Gastroesophageal sphincter (tissue), 4 donors: ENCODE data around the gene ARRDC5. TPM values are rescaled to one million over a fixed set of nuclear protein-coding genes. Genes with fewer than 3 reads are reported as not detected.

ENCODE experiments used
- ATAC-seq: fragments of 150-250 bp; one replicate; pipeline ENCODE4 v1.9.1; 2016; ENCODE audit warnings: mild to moderate bottlenecking, moderate library complexity
- H3K27ac ChIP-seq, 4 donors: fragments of 200-600 bp; sonication (generic) in 3 of 4; 1 replicate in 3 of 4; 2 replicates in 1 of 4; pipeline ENCODE4 v1.5.1; 2016 to 2019
- H3K27me3 ChIP-seq: fragments of 200-600 bp; sonication (generic); one replicate; pipeline ENCODE4 v1.5.1; 2019
- H3K36me3 ChIP-seq, 2 donors: fragments of 200-600 bp; sonication (generic); one replicate each; pipeline ENCODE4 v1.5.1; 2019; ENCODE audit warnings: control low read depth in 1 of 2
- H3K4me1 ChIP-seq, 3 donors: fragments of 200-600 bp; sonication (generic); 1 replicate in 2 of 3; 2 replicates in 1 of 3; pipeline ENCODE4 v1.5.1; 2016 to 2019; ENCODE audit warnings: control low read depth in 2 of 3
- H3K4me3 ChIP-seq, 2 donors: fragments of 200-600 bp; sonication (generic); one replicate each; pipeline ENCODE4 v1.5.1; 2019; ENCODE audit warnings: mild to moderate bottlenecking in 1 of 2, moderate library complexity in 1 of 2
- H3K9me3 ChIP-seq, 3 donors: fragments of 200-600 bp; sonication (generic); one replicate each; pipeline ENCODE4 v1.5.1; 2017 to 2019; ENCODE audit warnings: control low read depth in 2 of 3
- EP300 ChIP-seq: sonication (generic); formaldehyde crosslinking; IDR thresholded peaks from one replicate; pipeline ENCODE4 v1.6.1; 2017; ENCODE audit warnings: antibody characterized with exemption, mild to moderate bottlenecking
- POLR2A ChIP-seq, 2 donors: fragments of 450-650 bp; IDR thresholded peaks; one replicate each; pipeline ENCODE4 v1.6.1; 2017; ENCODE audit warnings: antibody characterized with exemption in 2 of 2, mild to moderate bottlenecking in 2 of 2, moderate library complexity in 1 of 2
- POLR2AphosphoS5 ChIP-seq: sonication (generic); formaldehyde crosslinking; IDR thresholded peaks from one replicate; pipeline ENCODE4 v1.6.1; 2017; ENCODE audit warnings: antibody characterized with exemption
- WGBS, 2 donors: methylation state at CpG; one replicate each; pipeline ENCODE4 v1.1.5; 2018; ENCODE audit warnings: low coverage in 1 of 2; 5-methylcytosine and 5-hydroxymethylcytosine counted together
- total RNA-seq, 4 donors: library from RNA; depleted of rRNA; stranded (reverse); fragments of >200 nt; gene quantifications; one replicate each; pipeline ENCODE4 v1.1.0, GENCODE V29; 2016
- TF ChIP-seq, protein P1 (sequence below), 4 experiments: fragments of 200-600 bp in 2 of 4; fragments of 450-650 bp in 2 of 4; sonication (generic) in 1 of 4; IDR thresholded peaks; one replicate each; pipeline ENCODE4 v1.5.1; 2017 to 2019; ENCODE audit warnings: antibody characterized with exemption in 4 of 4, mild to moderate bottlenecking in 2 of 4, moderate library complexity in 2 of 4

The ARRDC5 gene
- total RNA-seq, 4 donors from 2014 or later: 1.1 TPM; not detected in 3

DNA sequence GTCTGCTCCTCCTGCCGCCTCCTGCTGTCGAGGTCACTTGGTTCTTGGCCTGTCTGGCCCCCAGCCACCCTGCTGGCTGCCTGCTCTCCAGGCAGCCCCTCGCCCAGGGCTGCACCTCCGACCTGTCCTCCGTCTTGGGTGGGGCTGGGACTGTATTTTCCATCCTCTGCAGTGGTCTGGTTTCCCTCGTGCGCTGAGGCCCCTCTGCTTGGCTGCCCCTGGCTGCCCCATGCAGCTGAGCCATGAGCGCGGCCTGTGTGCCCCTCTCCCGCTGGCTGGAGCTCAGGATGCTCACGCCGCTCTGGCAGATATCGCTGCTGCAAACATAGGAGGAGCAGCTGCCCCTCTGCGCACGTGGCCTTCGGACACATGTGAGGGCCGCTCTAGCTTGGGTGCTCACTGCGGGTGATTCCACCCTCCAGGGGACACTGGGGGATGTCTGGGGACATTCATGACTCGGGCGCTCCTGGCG lies 20.6 kb upstream of the ARRDC5 start:
- H3K9me3 ChIP-seq: no peaks in the 10 kb centered on the region
- WGBS, 2 donors: 52 to 86% methylated on average over 2 of the region's 21 CpGs
- H3K36me3 ChIP-seq: no peaks in the 10 kb centered on the region
- no peak overlapping the region for H3K27ac ChIP-seq
- ATAC-seq: no peak
- no peaks in the 10 kb centered on the region for H3K27me3 ChIP-seq
- no peak overlapping the region for H3K4me3 ChIP-seq
- TF ChIP-seq POLR2A (IDR thresholded peaks at IDR 0.05) (no peak), EP300 (no peak), POLR2AphosphoS5 (no peak)
- TF ChIP-seq, protein P1, sequence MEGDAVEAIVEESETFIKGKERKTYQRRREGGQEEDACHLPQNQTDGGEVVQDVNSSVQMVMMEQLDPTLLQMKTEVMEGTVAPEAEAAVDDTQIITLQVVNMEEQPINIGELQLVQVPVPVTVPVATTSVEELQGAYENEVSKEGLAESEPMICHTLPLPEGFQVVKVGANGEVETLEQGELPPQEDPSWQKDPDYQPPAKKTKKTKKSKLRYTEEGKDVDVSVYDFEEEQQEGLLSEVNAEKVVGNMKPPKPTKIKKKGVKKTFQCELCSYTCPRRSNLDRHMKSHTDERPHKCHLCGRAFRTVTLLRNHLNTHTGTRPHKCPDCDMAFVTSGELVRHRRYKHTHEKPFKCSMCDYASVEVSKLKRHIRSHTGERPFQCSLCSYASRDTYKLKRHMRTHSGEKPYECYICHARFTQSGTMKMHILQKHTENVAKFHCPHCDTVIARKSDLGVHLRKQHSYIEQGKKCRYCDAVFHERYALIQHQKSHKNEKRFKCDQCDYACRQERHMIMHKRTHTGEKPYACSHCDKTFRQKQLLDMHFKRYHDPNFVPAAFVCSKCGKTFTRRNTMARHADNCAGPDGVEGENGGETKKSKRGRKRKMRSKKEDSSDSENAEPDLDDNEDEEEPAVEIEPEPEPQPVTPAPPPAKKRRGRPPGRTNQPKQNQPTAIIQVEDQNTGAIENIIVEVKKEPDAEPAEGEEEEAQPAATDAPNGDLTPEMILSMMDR (IDR thresholded peaks at IDR 0.05): no peak
- no peaks in the 10 kb centered on the region for H3K4me1 ChIP-seq

DNA sequence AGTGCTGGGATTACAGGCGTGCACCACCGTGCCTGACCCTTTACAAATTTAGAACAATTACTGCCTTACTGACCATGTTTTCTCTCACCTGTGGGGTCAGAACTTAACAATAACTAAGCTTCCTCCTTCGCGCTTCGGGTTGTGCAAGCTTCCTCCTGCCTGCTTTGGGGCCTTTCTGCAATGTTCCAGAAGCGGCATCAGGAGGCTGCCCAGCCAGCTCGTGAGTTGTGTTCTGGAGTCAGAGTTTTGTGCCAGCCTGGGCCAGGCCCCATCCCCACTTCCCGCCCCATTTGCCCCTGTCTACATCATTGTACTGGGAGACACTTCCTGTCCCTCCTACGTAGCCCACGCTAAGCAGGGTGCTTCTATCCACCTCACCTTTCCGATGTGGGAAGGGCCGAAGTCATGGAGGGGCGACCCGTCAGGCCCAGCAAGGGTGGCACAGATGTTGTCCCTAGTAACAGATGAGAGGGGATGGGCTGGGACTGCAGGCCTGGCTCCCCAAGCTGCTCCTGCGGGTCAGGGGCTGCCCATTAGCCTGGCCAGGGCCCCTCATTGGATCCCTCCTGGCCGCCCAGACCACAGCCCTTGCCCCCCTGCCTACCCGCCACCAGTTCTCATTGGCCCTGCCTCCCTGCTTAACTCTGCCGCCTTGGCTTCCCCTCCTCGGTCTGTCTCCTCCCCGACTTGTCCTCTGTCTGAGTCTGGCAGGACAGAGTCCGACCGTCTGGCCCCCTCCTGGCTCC lies 20.0 kb upstream of the ARRDC5 start:
- WGBS, 2 donors: 78 to 83% methylated on average over 7 to 13 of the region's 22 CpGs
- no peaks in the 10 kb centered on the region for H3K4me1 ChIP-seq
- H3K36me3 ChIP-seq: no peaks in the 10 kb centered on the region
- TF ChIP-seq EP300 (no peak), POLR2A (IDR thresholded peaks at IDR 0.05) (no peak), POLR2AphosphoS5 (no peak)
- TF ChIP-seq, protein P1 (IDR thresholded peaks at IDR 0.05): no peak
- no peaks in the 10 kb centered on the region for H3K27me3 ChIP-seq
- H3K9me3 ChIP-seq: no peaks in the 10 kb centered on the region
- ATAC-seq: no peak
- no peak overlapping the region for H3K4me3 ChIP-seq
- H3K27ac ChIP-seq: no peak overlapping the region

DNA sequence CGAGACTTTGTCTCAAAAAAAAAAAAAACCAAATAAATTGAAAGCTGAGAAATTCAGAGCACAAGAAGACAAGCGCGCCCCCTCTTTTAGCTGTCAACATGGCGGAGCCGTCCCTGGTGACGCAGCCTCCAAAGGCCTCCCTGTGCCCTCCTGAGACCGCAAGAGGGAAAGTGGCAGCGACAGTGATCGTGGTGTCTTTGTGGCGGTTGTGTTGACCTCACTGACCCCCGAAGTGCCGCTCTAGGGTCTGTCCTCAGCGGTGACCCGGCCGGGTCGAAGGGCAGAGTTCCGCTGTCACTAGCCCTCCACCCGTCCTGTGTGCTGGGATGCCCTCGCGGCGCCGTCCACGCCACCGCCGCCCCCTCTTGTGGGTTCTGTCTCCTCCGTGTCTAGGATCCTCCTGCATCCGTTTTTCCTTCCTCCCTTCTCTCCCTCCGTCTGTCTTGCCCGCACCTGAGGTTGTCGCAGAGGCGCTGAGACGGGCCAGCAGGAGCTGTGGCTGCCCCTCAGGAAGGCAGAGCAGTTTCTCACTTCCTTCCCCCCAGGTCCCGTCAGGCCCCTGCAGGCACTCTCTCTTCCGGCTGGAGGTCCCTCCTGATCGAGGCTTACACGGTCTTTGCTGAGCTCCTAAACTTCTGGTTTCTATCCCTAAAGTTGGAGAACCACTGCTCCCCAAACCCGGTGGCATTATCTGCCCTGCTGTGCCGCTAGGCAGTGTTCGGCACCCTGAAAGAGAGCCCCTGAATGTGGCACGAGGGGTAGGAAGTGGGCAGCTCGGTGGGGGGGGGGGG lies 13.8 kb upstream of the ARRDC5 start:
- Histone ChIP-seq H3K9me3 (no peaks in the 10 kb centered on the region), H3K36me3 (no peaks in the 10 kb centered on the region), H3K4me3 (peak overlapping the region in 1 of 2 donors; percentile 32), H3K27me3 (no peaks in the 10 kb centered on the region), H3K4me1 (peaks cover 0 to 9% (median 5%) of the 10 kb centered on the region in 3 donors), H3K27ac (peak overlapping the region in 1 of 4 donors; percentile 19)
- ATAC-seq: no peak
- WGBS, 2 donors: 75 to 92% methylated on average over 22 of the region's 41 CpGs
- TF ChIP-seq EP300 (no peak), POLR2AphosphoS5 (no peak)

DNA sequence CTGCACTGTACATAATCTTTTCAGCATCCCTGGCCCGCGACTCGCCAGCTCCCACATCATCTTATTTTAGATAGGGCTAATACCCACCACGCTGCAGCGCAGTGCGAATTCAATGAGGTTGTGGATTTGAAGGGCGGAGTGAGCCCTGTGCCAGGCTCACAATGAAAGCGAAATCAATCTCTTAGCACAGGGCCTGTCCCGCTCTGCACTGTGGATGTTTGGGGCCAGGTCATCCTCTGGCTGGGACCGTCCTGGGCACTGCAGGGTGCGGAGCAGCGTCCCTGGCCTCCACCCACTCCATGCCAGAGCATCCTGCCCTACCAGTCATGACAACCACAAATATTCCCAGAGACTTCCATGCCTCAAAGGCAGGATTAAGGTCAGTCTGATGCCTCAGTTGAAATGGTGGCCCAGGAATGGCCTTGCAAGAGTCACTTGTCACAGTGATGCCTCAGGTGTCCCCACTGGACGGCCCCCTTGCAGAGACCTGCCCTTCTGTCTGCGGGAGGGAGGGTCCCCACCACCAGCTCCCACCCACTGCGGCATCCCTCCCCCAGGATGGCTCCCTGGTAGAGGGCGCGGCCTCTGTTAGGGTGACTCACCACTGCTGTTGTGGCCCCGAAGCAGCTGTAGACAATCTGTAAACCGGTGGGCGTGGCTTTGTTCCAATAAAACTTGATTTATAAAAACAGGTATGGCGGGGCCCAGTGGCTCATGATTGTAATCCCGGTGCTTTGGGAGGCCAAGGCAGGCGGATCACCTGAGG lies 12.2 kb upstream of the ARRDC5 start:
- Histone ChIP-seq H3K27me3 (peaks cover 9% of the 10 kb centered on the region), H3K4me1 (peaks cover 0 to 22% (median 18%) of the 10 kb centered on the region in 3 donors), H3K4me3 (peak overlapping the region in 1 of 2 donors; percentile 27), H3K36me3 (no peaks in the 10 kb centered on the region), H3K27ac (no peak overlapping the region), H3K9me3 (no peaks in the 10 kb centered on the region)
- 85 to 98% methylated on average over 4 to 7 of the region's 23 CpGs for WGBS, 2 donors
- ATAC-seq: no peak
- TF ChIP-seq EP300 (no peak), POLR2A (IDR thresholded peaks at IDR 0.05) (no peak), POLR2AphosphoS5 (no peak)

DNA sequence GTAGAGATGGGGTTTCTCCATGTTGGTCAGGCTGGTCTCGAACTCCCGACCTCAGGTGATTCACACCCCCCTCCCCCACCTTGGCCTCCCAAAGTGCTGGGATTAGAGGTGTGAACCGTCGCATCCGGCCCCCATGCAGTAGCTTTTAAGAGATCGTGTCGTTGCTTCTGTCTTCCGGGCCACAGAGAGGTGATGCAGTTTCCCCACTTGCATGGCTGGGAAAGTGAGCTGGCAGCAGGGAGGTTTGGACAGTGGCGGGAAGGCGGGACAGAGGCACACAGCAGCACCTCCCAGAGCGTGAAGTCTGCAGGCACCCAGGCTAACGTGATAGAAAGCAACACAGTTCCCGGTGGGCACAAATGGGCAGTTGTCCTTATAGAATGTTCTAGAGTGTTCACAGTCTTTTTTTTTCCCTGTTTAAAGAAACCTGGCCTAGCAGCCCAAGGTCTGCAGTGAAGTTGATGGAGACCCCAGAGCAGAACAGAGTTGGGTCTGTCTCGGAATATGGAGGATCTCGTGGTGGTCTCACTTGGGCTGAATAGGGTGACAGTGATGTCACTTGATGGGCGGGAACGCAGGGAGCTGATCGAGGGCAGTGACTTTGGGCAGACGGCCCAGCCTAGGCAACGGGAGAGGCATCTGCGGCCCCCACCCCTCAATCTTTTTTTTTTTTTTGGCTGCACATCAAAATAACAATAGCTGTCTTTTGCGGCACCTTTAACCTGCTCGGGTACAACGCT lies 11.5 kb upstream of the ARRDC5 start:
- TF ChIP-seq POLR2AphosphoS5 (no peak), EP300 (no peak), POLR2A (IDR thresholded peaks at IDR 0.05) (no peak)
- TF ChIP-seq, protein P1 (IDR thresholded peaks at IDR 0.05): no peak
- ATAC-seq: no peak
- H3K9me3 ChIP-seq: no peaks in the 10 kb centered on the region
- peaks cover 16% of the 10 kb centered on the region for H3K27me3 ChIP-seq
- H3K4me3 ChIP-seq: peak overlapping the region in 1 of 2 donors; percentile 27
- no peak overlapping the region for H3K27ac ChIP-seq
- 78 to 81% methylated on average over 8 to 14 of the region's 24 CpGs for WGBS, 2 donors
- H3K36me3 ChIP-seq: no peaks in the 10 kb centered on the region
- peaks cover 0 to 28% (median 24%) of the 10 kb centered on the region in 3 donors for H3K4me1 ChIP-seq
